ENCODE data around the gene CCDC171. TPM values are rescaled to one million over a fixed set of nuclear protein-coding genes. Genes with fewer than 3 reads are reported as not detected.

The CCDC171 gene
- total and polyA plus RNA-seq, 2 of the 13 experiments (the other 11 are each of a cell fraction or from before 2014, with no cell fraction given) = 0.95 to 2.5 TPM

DNA sequence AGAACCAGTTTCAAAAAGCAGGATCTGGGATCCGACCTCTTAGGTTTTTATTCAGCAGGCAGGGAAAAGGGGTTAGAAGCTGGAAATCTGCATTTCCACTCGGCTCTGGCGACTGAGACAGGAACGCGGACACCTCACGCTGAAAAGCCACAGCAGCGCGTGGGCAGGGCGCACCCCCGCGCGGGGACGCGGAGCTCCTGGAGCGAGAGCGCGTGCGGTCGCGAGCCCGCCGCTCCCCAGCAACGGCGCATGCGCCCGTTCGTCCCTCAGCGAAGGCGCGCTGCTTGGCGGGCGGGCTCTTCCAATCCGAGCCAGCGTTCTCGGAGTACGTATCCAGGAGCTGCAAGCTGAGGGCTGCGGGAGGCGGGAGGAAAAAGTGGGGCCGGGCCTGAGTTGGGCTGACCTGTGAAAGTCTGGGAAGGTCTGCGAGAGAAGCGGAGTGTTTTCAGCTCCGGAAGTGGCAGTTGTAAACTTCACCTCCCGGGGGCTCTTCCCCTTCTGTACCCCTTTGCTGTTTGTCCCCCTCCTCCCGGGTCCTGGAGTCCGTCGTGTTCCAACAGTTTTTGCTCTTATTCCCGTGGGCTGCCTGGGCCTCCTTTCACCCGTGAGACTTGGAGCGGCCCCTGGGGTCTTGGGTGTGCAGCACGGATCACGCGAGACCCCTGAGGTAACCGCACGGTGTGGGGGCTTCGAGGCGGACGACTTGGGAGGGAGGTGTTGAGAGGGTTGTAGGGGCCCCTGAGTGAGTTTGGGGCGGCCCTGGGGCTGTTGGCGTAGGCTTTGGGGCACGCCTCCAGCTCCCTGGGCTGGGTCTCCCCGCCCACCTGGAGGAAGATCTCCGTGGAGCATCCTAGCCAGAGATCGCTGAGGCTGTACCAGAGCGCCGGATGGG is at the start of gene CCDC171 (continued):
- TF ChIP-seq, protein P1, sequence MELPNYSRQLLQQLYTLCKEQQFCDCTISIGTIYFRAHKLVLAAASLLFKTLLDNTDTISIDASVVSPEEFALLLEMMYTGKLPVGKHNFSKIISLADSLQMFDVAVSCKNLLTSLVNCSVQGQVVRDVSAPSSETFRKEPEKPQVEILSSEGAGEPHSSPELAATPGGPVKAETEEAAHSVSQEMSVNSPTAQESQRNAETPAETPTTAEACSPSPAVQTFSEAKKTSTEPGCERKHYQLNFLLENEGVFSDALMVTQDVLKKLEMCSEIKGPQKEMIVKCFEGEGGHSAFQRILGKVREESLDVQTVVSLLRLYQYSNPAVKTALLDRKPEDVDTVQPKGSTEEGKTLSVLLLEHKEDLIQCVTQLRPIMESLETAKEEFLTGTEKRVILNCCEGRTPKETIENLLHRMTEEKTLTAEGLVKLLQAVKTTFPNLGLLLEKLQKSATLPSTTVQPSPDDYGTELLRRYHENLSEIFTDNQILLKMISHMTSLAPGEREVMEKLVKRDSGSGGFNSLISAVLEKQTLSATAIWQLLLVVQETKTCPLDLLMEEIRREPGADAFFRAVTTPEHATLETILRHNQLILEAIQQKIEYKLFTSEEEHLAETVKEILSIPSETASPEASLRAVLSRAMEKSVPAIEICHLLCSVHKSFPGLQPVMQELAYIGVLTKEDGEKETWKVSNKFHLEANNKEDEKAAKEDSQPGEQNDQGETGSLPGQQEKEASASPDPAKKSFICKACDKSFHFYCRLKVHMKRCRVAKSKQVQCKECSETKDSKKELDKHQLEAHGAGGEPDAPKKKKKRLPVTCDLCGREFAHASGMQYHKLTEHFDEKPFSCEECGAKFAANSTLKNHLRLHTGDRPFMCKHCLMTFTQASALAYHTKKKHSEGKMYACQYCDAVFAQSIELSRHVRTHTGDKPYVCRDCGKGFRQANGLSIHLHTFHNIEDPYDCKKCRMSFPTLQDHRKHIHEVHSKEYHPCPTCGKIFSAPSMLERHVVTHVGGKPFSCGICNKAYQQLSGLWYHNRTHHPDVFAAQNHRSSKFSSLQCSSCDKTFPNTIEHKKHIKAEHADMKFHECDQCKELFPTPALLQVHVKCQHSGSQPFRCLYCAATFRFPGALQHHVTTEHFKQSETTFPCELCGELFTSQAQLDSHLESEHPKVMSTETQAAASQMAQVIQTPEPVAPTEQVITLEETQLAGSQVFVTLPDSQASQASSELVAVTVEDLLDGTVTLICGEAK (IDR thresholded peaks at IDR 0.05) = no peak
- TF ChIP-seq, protein P1 (CRISPR knock-in tag; IDR thresholded peaks at IDR 0.05) = peak; percentile 55; the same call in 1 of the 2 replicates
- TF ChIP-seq POLR2AphosphoS2 (IDR thresholded peaks at IDR 0.05; ENCODE audit: low read depth, low read length) (no peak), CHD2 (IDR thresholded peaks at IDR 0.05; ENCODE audit: low read depth, low read length) (peak; percentile 84), NR2F6 (IDR thresholded peaks at IDR 0.05) (no peak), NR2F6 (CRISPR knock-in tag; IDR thresholded peaks at IDR 0.05) (peak; percentile 16; the same call in 1 of the 2 replicates), ZXDC (CRISPR knock-in tag; IDR thresholded peaks at IDR 0.05) (peak; percentile 54; the same call in 1 of the 2 replicates), TAF1 (CRISPR knock-in tag; IDR thresholded peaks at IDR 0.05) (peak; percentile 78), ZNF343 (CRISPR knock-in tag; IDR thresholded peaks at IDR 0.05) (no peak)
- TF ChIP-seq, protein P2, sequence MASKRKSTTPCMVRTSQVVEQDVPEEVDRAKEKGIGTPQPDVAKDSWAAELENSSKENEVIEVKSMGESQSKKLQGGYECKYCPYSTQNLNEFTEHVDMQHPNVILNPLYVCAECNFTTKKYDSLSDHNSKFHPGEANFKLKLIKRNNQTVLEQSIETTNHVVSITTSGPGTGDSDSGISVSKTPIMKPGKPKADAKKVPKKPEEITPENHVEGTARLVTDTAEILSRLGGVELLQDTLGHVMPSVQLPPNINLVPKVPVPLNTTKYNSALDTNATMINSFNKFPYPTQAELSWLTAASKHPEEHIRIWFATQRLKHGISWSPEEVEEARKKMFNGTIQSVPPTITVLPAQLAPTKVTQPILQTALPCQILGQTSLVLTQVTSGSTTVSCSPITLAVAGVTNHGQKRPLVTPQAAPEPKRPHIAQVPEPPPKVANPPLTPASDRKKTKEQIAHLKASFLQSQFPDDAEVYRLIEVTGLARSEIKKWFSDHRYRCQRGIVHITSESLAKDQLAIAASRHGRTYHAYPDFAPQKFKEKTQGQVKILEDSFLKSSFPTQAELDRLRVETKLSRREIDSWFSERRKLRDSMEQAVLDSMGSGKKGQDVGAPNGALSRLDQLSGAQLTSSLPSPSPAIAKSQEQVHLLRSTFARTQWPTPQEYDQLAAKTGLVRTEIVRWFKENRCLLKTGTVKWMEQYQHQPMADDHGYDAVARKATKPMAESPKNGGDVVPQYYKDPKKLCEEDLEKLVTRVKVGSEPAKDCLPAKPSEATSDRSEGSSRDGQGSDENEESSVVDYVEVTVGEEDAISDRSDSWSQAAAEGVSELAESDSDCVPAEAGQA (IDR thresholded peaks at IDR 0.05; ENCODE audit: low read depth) = no peak
- TF ChIP-seq, protein P2 (CRISPR knock-in tag; IDR thresholded peaks at IDR 0.05; ENCODE audit: borderline replicate concordance) = 0 out of 2 replicates have a peak, but pooled peaks have one; percentile 31

Data from HepG2 (cell line).